HCT116 (cell line): ENCODE measurements around the gene TMEM239.

Source experiments
- ATF3 ChIP-seq: IDR thresholded peaks from 2 replicates; pipeline ENCODE4 v1.6.1; 2012
- CTCF ChIP-seq, 3 experiments: fragments of 200-600 bp in 1 of 3; sonication (generic) in 1 of 3; IDR thresholded peaks in 2 of 3; conservative IDR thresholded peaks in 1 of 3; 2 replicates each; pipeline ENCODE4 v1.5.1; 2012 to 2017; ENCODE audit warnings: low read depth in 2 of 3, low read length in 2 of 3, antibody characterized with exemption in 1 of 3, borderline replicate concordance in 1 of 3, control low read depth in 1 of 3, mild to moderate bottlenecking in 1 of 3, mixed read lengths in 1 of 3, mixed run types in 1 of 3, moderate library complexity in 1 of 3; ENCODE audit not compliant: insufficient read depth in 1 of 3
- EGR1 ChIP-seq: IDR thresholded peaks from 2 replicates; pipeline ENCODE4 v1.6.1; 2012; ENCODE audit warnings: low read depth
- EZH2 ChIP-seq: fragments of 200-600 bp; sonication (generic); IDR thresholded peaks from 2 replicates; pipeline ENCODE4 v1.6.1; 2017; ENCODE audit warnings: antibody characterized with exemption, mixed run types
- EZH2phosphoT487 ChIP-seq: fragments of 200-600 bp; IDR thresholded peaks from 2 replicates; pipeline ENCODE4 v1.6.1; 2018; ENCODE audit warnings: antibody characterized with exemption, borderline replicate concordance
- POLR2A ChIP-seq: IDR thresholded peaks from 2 replicates; pipeline ENCODE4 v1.7.0; 2011; ENCODE audit warnings: borderline replicate concordance; ENCODE audit not compliant: insufficient read depth, insufficient read length; ENCODE audit errors: extremely low read depth
- POLR2AphosphoS5 ChIP-seq: IDR thresholded peaks from 2 replicates; pipeline ENCODE4 v1.6.1; 2011; ENCODE audit warnings: mild to moderate bottlenecking, low read depth, low read length, moderate library complexity
- REST ChIP-seq: IDR thresholded peaks from 2 replicates; pipeline ENCODE4 v1.6.1; 2012; ENCODE audit warnings: low read depth
- SP1 ChIP-seq: IDR thresholded peaks from 2 replicates; pipeline ENCODE4 v1.6.1; 2012; ENCODE audit warnings: low read depth
- YY1 ChIP-seq: IDR thresholded peaks from 2 replicates; pipeline ENCODE4 v1.6.1; 2011; ENCODE audit warnings: low read length, low read depth, moderate library complexity, mild to moderate bottlenecking; ENCODE audit not compliant: insufficient replicate concordance; ENCODE audit errors: extremely low read depth
- ZBTB33 ChIP-seq: IDR thresholded peaks from 2 replicates; pipeline ENCODE4 v1.6.1; 2011; ENCODE audit warnings: mild to moderate bottlenecking, low read length, moderate library complexity; ENCODE audit not compliant: insufficient replicate concordance; ENCODE audit errors: extremely low read depth
- ZNF274 ChIP-seq: fragments of 200-500 bp; sonication (Bioruptor generic); IDR thresholded peaks from 2 replicates; pipeline ENCODE4 v1.6.1; 2014; ENCODE audit warnings: mild to moderate bottlenecking, low read depth, low read length, inconsistent platforms

GRCh38 chr20:2858591-2858990 is 42.4 kb downstream of the TMEM239 start:
- no peak for TF ChIP-seq SP1
- TF ChIP-seq CTCF (IDR thresholded peaks at IDR 0.05 in 2 of 3, conservative IDR thresholded peaks at IDR 0.05 in 1 of 3; ENCODE audit: borderline replicate concordance in 1 of 3, insufficient read depth in 1 of 3, low read depth in 2 of 3, low read length in 2 of 3): no peak
- no peak for TF ChIP-seq EZH2
- no peak for TF ChIP-seq ATF3
- TF ChIP-seq ZBTB33: no peak
- no peak for TF ChIP-seq YY1
- no peak for TF ChIP-seq EGR1
- TF ChIP-seq REST: no peak
- no peak for TF ChIP-seq POLR2A
- no peak for TF ChIP-seq POLR2AphosphoS5
- no peak for TF ChIP-seq EZH2phosphoT487
- TF ChIP-seq ZNF274: no peak
